NB4 (cell line): Measurements from ENCODE around the gene GRXCR1.

ENCODE experiments used
- DNase-seq: peaks from one replicate; pipeline ENCODE4 v3.0.0; 2010; ENCODE audit warnings: low read depth
- H3K4me3 ChIP-seq: one replicate; pipeline ENCODE4 v1.5.1; 2011; ENCODE audit warnings: mild to moderate bottlenecking, low read depth, low read length, moderate library complexity
- CTCF ChIP-seq: IDR thresholded peaks from one replicate; pipeline ENCODE4 v1.5.1; 2012; ENCODE audit warnings: low read depth, low read length
- MAX ChIP-seq: IDR thresholded peaks from 2 replicates; pipeline ENCODE4 v1.6.1; 2011; ENCODE audit warnings: low read depth, low read length
- MYC ChIP-seq: IDR thresholded peaks from 2 replicates; pipeline ENCODE4 v1.6.1; 2011; ENCODE audit warnings: low read depth, low read length
- POLR2A ChIP-seq: IDR thresholded peaks from 2 replicates; pipeline ENCODE4 v1.6.1; 2011; ENCODE audit warnings: mild to moderate bottlenecking; ENCODE audit not compliant: insufficient read length; ENCODE audit errors: extremely low read depth

Gene GRXCR1

GRCh38 chr4:42895452-42895851, 2.9 kb downstream of the GRXCR1 start:
- no peak for TF ChIP-seq CTCF
- no peak for DNase-seq
- no peak overlapping the region for H3K4me3 ChIP-seq

- H3K4me3 ChIP-seq = no peak overlapping the region
- DNase-seq = no peak
- no peak for TF ChIP-seq POLR2A
- TF ChIP-seq MAX = no peak
- TF ChIP-seq MYC = no peak
- no peak for TF ChIP-seq CTCF
Measured at GRCh38 chr4:42904986-42905385, 12.5 kb downstream of the GRXCR1 start.

- TF ChIP-seq POLR2A (no peak), MYC (no peak), CTCF (no peak), MAX (no peak)
- no peak for DNase-seq
- H3K4me3 ChIP-seq = no peak overlapping the region
Measured at GRCh38 chr4:42905591-42905990, 13.1 kb downstream of the GRXCR1 start.

GRCh38 chr4:42906341-42906740, 13.8 kb downstream of the GRXCR1 start:
- no peak overlapping the region for H3K4me3 ChIP-seq
- TF ChIP-seq MYC = no peak
- no peak for TF ChIP-seq MAX
- TF ChIP-seq CTCF = no peak
- no peak for TF ChIP-seq POLR2A
- no peak for DNase-seq

- no peak for TF ChIP-seq MAX
- TF ChIP-seq POLR2A = no peak
- no peak for TF ChIP-seq CTCF
- no peak for TF ChIP-seq MYC
- no peak overlapping the region for H3K4me3 ChIP-seq
- DNase-seq = peak; percentile 11
Measured at GRCh38 chr4:42906891-42907759, 14.6 kb downstream of the GRXCR1 start.

GRCh38 chr4:42910459-42910858, 17.9 kb downstream of the GRXCR1 start:
- H3K4me3 ChIP-seq = no peak overlapping the region
- no peak for DNase-seq
- no peak for TF ChIP-seq MAX
- TF ChIP-seq MYC = no peak
- TF ChIP-seq CTCF = no peak
- TF ChIP-seq POLR2A = no peak
